Smooth muscle cell of the coronary artery (primary cell): ENCODE measurements around the gene COA1. TPM values are rescaled to one million over a fixed set of nuclear protein-coding genes. Genes with fewer than 3 reads are reported as not detected.

Source experiments
- total RNA-seq: library from RNA; depleted of rRNA; stranded (reverse); fragments of >200 nt; gene quantifications from 2 replicates; pipeline ENCODE4 v1.2.3, GENCODE V29; 2014; ENCODE audit warnings: low replicate concordance

Gene COA1
- total RNA-seq: 18.4 and 41.0 TPM in 2 replicates

GRCh38 chr7:43729214-43729923 is at the start of gene COA1:
Gene COA1 (minus strand): TSS chr7:43729523. CDS start chr7:43648614, 80,909 bp downstream.

GRCh38 chr7:43758029-43758821 is 28.9 kb upstream of the COA1 start, which contains the start of gene BLVRA:
Gene BLVRA (plus strand): TSS chr7:43758680. CDS start chr7:43771159, 12,479 bp downstream.

Other genes starting within 250 kb of the COA1 start
- gene STK17A, start 146.4 kb downstream of the COA1 start, total RNA-seq: 10.4 and 39.2 TPM in 2 replicates
- gene BLVRA, start 29.2 kb upstream of the COA1 start, total RNA-seq: 22.7 and 32.6 TPM in 2 replicates
- 82.7 and 98.8 TPM in 2 replicates for gene MRPS24, start 140.0 kb upstream of the COA1 start, total RNA-seq
- gene URGCP, start 177.1 kb upstream of the COA1 start, total RNA-seq: 24.8 and 25.4 TPM in 2 replicates
- 8.4 and 12.1 TPM in 2 replicates for gene UBE2D4, start 196.9 kb upstream of the COA1 start, total RNA-seq